ENCODE data around the gene ZNF281. TPM values are rescaled to one million over a fixed set of nuclear protein-coding genes. Genes with fewer than 3 reads are reported as not detected.

The ZNF281 gene
- 37.5 and 38.0 TPM in 2 replicates for total RNA-seq (2012; rRNA removed)
- polyA plus RNA-seq (2012; rRNA removed): 5.4 and 7.0 TPM in 2 replicates
- 1.1 and 1.7 TPM in 2 replicates for polyA plus RNA-seq (2012; cell fraction: cytosol; rRNA removed)
- 2.1 and 9.7 TPM in 2 replicates for polyA plus RNA-seq (2012; cell fraction: nucleus; rRNA removed; ENCODE audit: low replicate concordance)
- Bru-seq, nascent RNA: percentile 94 among the genes with signal in this experiment
- BruChase-seq, experiment 1, labeled RNA remaining after a 6-hour chase: percentile 66 among the genes with signal in this experiment
- BruChase-seq, experiment 2, labeled RNA remaining after a 2-hour chase: percentile 96 among the genes with signal in this experiment
- long read RNA-seq, full-length matches to known transcripts: 36 of 75 reads
- long read RNA-seq, partial matches to known transcripts: 0 of 75 reads
- long read RNA-seq, other reads (novel, unspliced or antisense): 39 of 75 reads

- peaks cover 14% of the 10 kb centered on the region for H3K9me1 ChIP-seq (ENCODE audit: insufficient read depth, low read length)
- peak within 1 kb of the TSS; percentile 98 for H3K9ac ChIP-seq (ENCODE audit: low read depth, low read length)
- 3% methylated on average over 24 of the region's 54 CpGs; no CpG with 5 or more reads in 1 of the 2 experiments for WGBS, 2 experiments (ENCODE audit: extremely low coverage in 2 of 2, insufficient read length in 1 of 2)
- H4K5ac ChIP-seq (ENCODE audit: low read depth, low read length): peak within 1 kb of the TSS; percentile 100
- in situ Hi-C loops (cut with MboI; ENCODE audit: low sequenced_read_pairs) (no loop called here), dilution Hi-C loops (cut with HindIII; ENCODE audit: low sequenced_read_pairs, unreplicated experiment) (no loop called here), intact Hi-C loops (cut with micrococcal nuclease) (loop anchor here (1.0 to 10.0 kb wide), 4 partner anchors 73 to 725 kb away; no protein-coding TSS in a partner anchor)
- H3K4me3 ChIP-seq (ENCODE audit: insufficient read depth, low read depth, low read length): peak within 1 kb of the TSS; percentile 86
- H3K27me3 ChIP-seq (ENCODE audit: control insufficient read depth, insufficient read depth, low read length): no peaks in the 10 kb centered on the region
- H3K36me3 ChIP-seq (ENCODE audit: control insufficient read depth, insufficient read depth, low read length): peaks cover 18% of the 10 kb centered on the region
- BruUV-seq (replicated peaks): no TSS peak
- H2BK20ac ChIP-seq (ENCODE audit: low read depth, low read length): peak within 1 kb of the TSS; percentile 95
- peak within 1 kb of the TSS; percentile 100 for H2BK15ac ChIP-seq (ENCODE audit: low read depth, low read length)
- peak within 1 kb of the TSS; percentile 98 for H4K91ac ChIP-seq (ENCODE audit: insufficient read depth, low read depth, low read length)
- CTCF ChIA-PET: interaction anchor here (0.6 kb wide), 1 partner anchor 13 kb away, joined by 3 read pairs; no protein-coding TSS in a partner anchor
- peak within 1 kb of the TSS; percentile 99 for H3K56ac ChIP-seq (ENCODE audit: extremely low read depth, insufficient read depth, low read length)
- no peaks in the 10 kb centered on the region for H3K9me3 ChIP-seq (ENCODE audit: control insufficient read depth, insufficient read depth, low read length)
- peak within 1 kb of the TSS; percentile 93 for H2AK5ac ChIP-seq (ENCODE audit: low read depth, low read length)
- H3K27ac ChIP-seq (ENCODE audit: insufficient read depth, low read length): peak within 1 kb of the TSS; percentile 98
- peak; percentile 90 for DNase-seq
- H2BK120ac ChIP-seq (ENCODE audit: low read depth, low read length): peak within 1 kb of the TSS; percentile 99
- peaks cover 13% of the 10 kb centered on the region for H3K4me1 ChIP-seq (ENCODE audit: control insufficient read depth, insufficient read depth, low read length)
- H2AK9ac ChIP-seq (replicated peaks; ENCODE audit: low read depth, low read length, poor library complexity): peak within 1 kb of the TSS; percentile 99
- peak within 1 kb of the TSS; percentile 96 for H2BK5ac ChIP-seq (ENCODE audit: low read depth, low read length, poor library complexity, severe bottlenecking)
- H2AFZ ChIP-seq (replicated peaks; ENCODE audit: low read length, poor library complexity): peak within 1 kb of the TSS; percentile 100
- peak within 1 kb of the TSS; percentile 98 for H3K18ac ChIP-seq (ENCODE audit: low read depth, low read length)
- TF ChIP-seq MXI1 (IDR thresholded peaks at IDR 0.05; ENCODE audit: borderline replicate concordance, low read depth, low read length) (0 out of 2 replicates have a peak, but pooled peaks have one; percentile 42), MAFK (IDR thresholded peaks at IDR 0.05; ENCODE audit: low read depth, low read length) (no peak), RFX5 (IDR thresholded peaks at IDR 0.05; ENCODE audit: low read depth, low read length) (no peak), SMC3 (IDR thresholded peaks at IDR 0.05; ENCODE audit: low read depth, low read length) (no peak), RCOR1 (IDR thresholded peaks at IDR 0.05; ENCODE audit: insufficient replicate concordance, low read length) (no peak), ELK1 (IDR thresholded peaks at IDR 0.05; ENCODE audit: borderline replicate concordance, low read depth, low read length) (no peak), POLR2A (IDR thresholded peaks at IDR 0.05; ENCODE audit: low read depth, low read length) (peak; percentile 80), MAZ (IDR thresholded peaks at IDR 0.05; ENCODE audit: borderline replicate concordance, low read depth, low read length) (peak; percentile 92), FOS (IDR thresholded peaks at IDR 0.05; ENCODE audit: low read depth, low read length) (no peak)
- peak within 1 kb of the TSS; percentile 92 to 100 for H4K8ac ChIP-seq (ENCODE audit: low read depth in 2 of 2, low read length in 2 of 2)
- H3K79me1 ChIP-seq (ENCODE audit: low read depth in 1 of 2, low read length in 2 of 2): peaks cover 20 to 46% of the 10 kb centered on the region in 2 experiments
- POLR2A ChIA-PET (ENCODE audit: unreplicated experiment): no interaction called here
- H3K14ac ChIP-seq (replicated peaks; ENCODE audit: low read depth, low read length): peak within 1 kb of the TSS; percentile 98
- H3K4me2 ChIP-seq (ENCODE audit: low read depth, low read length): peak within 1 kb of the TSS; percentile 97
- peak within 1 kb of the TSS; percentile 99 for H3K4ac ChIP-seq (ENCODE audit: low read depth, low read length)
- H3K23ac ChIP-seq (ENCODE audit: low read depth, low read length): peak within 1 kb of the TSS; percentile 90
- peak; percentile 98 for ATAC-seq (ENCODE audit: low read depth)
- H4K20me1 ChIP-seq (ENCODE audit: insufficient read depth, low read length): peaks cover 20% of the 10 kb centered on the region
These were observed at the start of gene ZNF281 for GRCh38 chr1:200409761-200410565. Gene ZNF281 (minus strand): TSS chr1:200410036. CDS start chr1:200409705, 331 bp downstream.
